HepG2 (cell line): ENCODE measurements around the gene GRM5. TPM values are rescaled to one million over a fixed set of nuclear protein-coding genes. Genes with fewer than 3 reads are reported as not detected.

Experiments
- ATAC-seq: fragments of 200-7000 bp; cut with Tn5 transposase; 3 replicates; pipeline ENCODE4 v1.9.1; 2020; ENCODE audit warnings: mild to moderate bottlenecking, moderate library complexity
- BruUV-seq: library from RNA; stranded (reverse); fragments of 400-500 nt; replicated peaks from 2 replicates; lab custom pipeline; 2021; lab: Mats Ljungman, UMichigan
- CTCF ChIA-PET: fragments of 300-600 bp; formaldehyde crosslinking; extraction: SDS; loops from one replicate; lab custom pipeline; 2021; ENCODE audit warnings: low total read pairs, inconsistent platforms, low intra/inter-chr PET ratio; lab: Yijun Ruan, JAX
- POLR2A ChIA-PET: fragments of 350-600 bp; sonication (Branson Sonifier 250); formaldehyde crosslinking; loops from one replicate; lab custom pipeline; 2020; ENCODE audit warnings: antibody characterized with exemption, inconsistent platforms; lab: Yijun Ruan, JAX
- DNase-seq: peaks from one replicate; pipeline ENCODE4 v3.0.0-alpha.2; 2015; ENCODE audit warnings: low spot score
- FAIRE-seq: peaks from 3 replicates; lab custom pipeline; 2011; peaks lifted over from hg19 to GRCh38; lab: Jason Lieb, UNC
- H2AFZ ChIP-seq: one replicate; pipeline ENCODE4 v1.6.1; 2011; ENCODE audit warnings: low read length, inconsistent platforms
- H3K27ac ChIP-seq: fragments of 300-600 bp; 3 replicates; pipeline ENCODE4 v1.8.0; 2011; ENCODE audit warnings: mixed run types, mild to moderate bottlenecking, mixed read lengths, low read length, inconsistent platforms; ENCODE audit not compliant: insufficient read depth; ENCODE audit errors: extremely low read length
- H3K27me3 ChIP-seq, 2 experiments: fragments of 200-600 bp in 1 of 2; 2 replicates in 1 of 2; 3 replicates in 1 of 2; pipeline versions ENCODE4 v1.6.0 to v1.8.0; 2011; ENCODE audit warnings: low read length in 2 of 2, mild to moderate bottlenecking in 2 of 2, moderate library complexity in 2 of 2, inconsistent platforms in 1 of 2; ENCODE audit not compliant: insufficient read depth in 2 of 2, control insufficient read depth in 1 of 2
- H3K36me3 ChIP-seq, 2 experiments: fragments of 200-600 bp in 1 of 2; replicated peaks in 1 of 2; 2 replicates in 1 of 2; 3 replicates in 1 of 2; pipeline versions ENCODE4 v1.5.1 to v1.8.0; 2011; ENCODE audit warnings: low read length in 2 of 2, inconsistent platforms in 1 of 2; ENCODE audit not compliant: insufficient read depth in 2 of 2, control insufficient read depth in 1 of 2
- H3K4me1 ChIP-seq: 2 replicates; pipeline ENCODE4 v1.5.1; 2012; ENCODE audit warnings: low read length, inconsistent platforms; ENCODE audit not compliant: insufficient read depth
- H3K4me2 ChIP-seq: 2 replicates; pipeline ENCODE4 v1.6.0; 2011; ENCODE audit warnings: low read depth, low read length, inconsistent platforms
- H3K4me3 ChIP-seq, 3 experiments: fragments of 200-600 bp in 1 of 3; sonication (generic), shearing (Covaris generic) in 1 of 3; replicated peaks in 1 of 3; 2 replicates each; pipeline ENCODE4 v1.5.1; 2011 to 2016; ENCODE audit warnings: low read length in 3 of 3, inconsistent platforms in 2 of 3, low read depth in 2 of 3, mild to moderate bottlenecking in 2 of 3, control low read depth in 1 of 3, mixed read lengths in 1 of 3; ENCODE audit not compliant: insufficient read depth in 1 of 3
- H3K79me2 ChIP-seq: one replicate; pipeline ENCODE4 v1.6.1; 2011; ENCODE audit warnings: low read length, inconsistent platforms; ENCODE audit not compliant: insufficient read depth
- H3K9ac ChIP-seq: 2 replicates; pipeline ENCODE4 v1.6.0; 2011; ENCODE audit warnings: mild to moderate bottlenecking, low read depth, low read length, inconsistent platforms; ENCODE audit not compliant: insufficient read depth
- H3K9me3 ChIP-seq: 2 replicates; pipeline ENCODE4 v1.5.1; 2012; ENCODE audit warnings: mild to moderate bottlenecking, low read length
- H4K20me1 ChIP-seq: 2 replicates; pipeline ENCODE4 v1.6.0; 2011; ENCODE audit warnings: inconsistent platforms, mild to moderate bottlenecking, low read length, moderate library complexity; ENCODE audit not compliant: insufficient read depth
- AKNA ChIP-seq: sonication (generic); formaldehyde crosslinking; IDR thresholded peaks from 2 replicates; pipeline ENCODE4 v1.4.0; 2020; ENCODE audit warnings: missing genetic modification reagents, borderline replicate concordance
- ATF7 ChIP-seq, 2 experiments: fragments of 450-650 bp in 1 of 2; sonication (generic) in 1 of 2; formaldehyde crosslinking in 1 of 2; IDR thresholded peaks; 2 replicates each; pipeline versions ENCODE4 v1.4.0 to v1.6.1; 2016 to 2020; ENCODE audit warnings: antibody characterized with exemption in 1 of 2, mild to moderate bottlenecking in 1 of 2, missing genetic modification reagents in 1 of 2
- BORCS8-MEF2B ChIP-seq: sonication (generic); formaldehyde crosslinking; IDR thresholded peaks from 2 replicates; pipeline ENCODE4 v1.8.0; 2022; ENCODE audit warnings: mild to moderate bottlenecking, missing genetic modification reagents
- GABPA ChIP-seq, 2 experiments: IDR thresholded peaks; 2 replicates each; pipeline ENCODE4 v1.6.1; 2011 to 2016; ENCODE audit warnings: low read depth in 2 of 2, low read length in 1 of 2, missing biosample characterization in 1 of 2, missing genetic modification characterization in 1 of 2
- HCFC1 ChIP-seq: fragments of 150-350 bp; IDR thresholded peaks from 2 replicates; pipeline ENCODE4 v1.6.1; 2014; ENCODE audit warnings: low read depth, low read length
- HMGA1 ChIP-seq: sonication (generic); formaldehyde crosslinking; conservative IDR thresholded peaks from 2 replicates; pipeline ENCODE4 v1.4.0; 2020; ENCODE audit warnings: missing genetic modification reagents
- HOMEZ ChIP-seq: IDR thresholded peaks from 2 replicates; pipeline ENCODE4 v1.6.1; 2016; ENCODE audit warnings: low read depth
- JUN ChIP-seq: sonication (generic); formaldehyde crosslinking; IDR thresholded peaks from 2 replicates; pipeline ENCODE4 v1.4.0; 2020; ENCODE audit warnings: mild to moderate bottlenecking, missing genetic modification reagents
- KMT2B ChIP-seq: IDR thresholded peaks from 2 replicates; pipeline ENCODE4 v1.6.1; 2016; ENCODE audit warnings: missing genetic modification reagents, missing compliant biosample characterization
- NFIC ChIP-seq: IDR thresholded peaks from 2 replicates; pipeline ENCODE4 v1.6.1; 2012; ENCODE audit warnings: mild to moderate bottlenecking, low read length, inconsistent platforms
- RORA ChIP-seq: sonication (generic); formaldehyde crosslinking; IDR thresholded peaks from 2 replicates; pipeline ENCODE4 v1.5.0; 2020; ENCODE audit warnings: mild to moderate bottlenecking, missing genetic modification reagents, moderate library complexity
- SMARCC2 ChIP-seq: fragments of 450-650 bp; IDR thresholded peaks from 2 replicates; pipeline ENCODE4 v1.6.1; 2017; ENCODE audit warnings: antibody characterized with exemption, mild to moderate bottlenecking
- TCF7L2 ChIP-seq: IDR thresholded peaks from 2 replicates; pipeline ENCODE4 v1.6.1; 2011; ENCODE audit warnings: mild to moderate bottlenecking, low read depth, low read length, moderate library complexity
- ZNF17 ChIP-seq: sonication (generic); formaldehyde crosslinking; IDR thresholded peaks from 2 replicates; pipeline ENCODE4 v1.5.0; 2020; ENCODE audit warnings: mild to moderate bottlenecking, missing genetic modification reagents
- ZNF207 ChIP-seq: fragments of 450-650 bp; IDR thresholded peaks from 2 replicates; pipeline ENCODE4 v1.6.1; 2016; ENCODE audit warnings: antibody characterized with exemption, borderline replicate concordance
- ZNF232 ChIP-seq: sonication (generic); formaldehyde crosslinking; IDR thresholded peaks from 2 replicates; pipeline ENCODE4 v1.4.0; 2020; ENCODE audit warnings: missing genetic modification reagents, borderline replicate concordance
- ZNF335 ChIP-seq: sonication (generic); formaldehyde crosslinking; IDR thresholded peaks from 2 replicates; pipeline ENCODE4 v1.4.0; 2020; ENCODE audit warnings: missing genetic modification reagents
- ZNF7 ChIP-seq: IDR thresholded peaks from 2 replicates; pipeline ENCODE4 v1.6.1; 2016; ENCODE audit warnings: missing biosample characterization, missing genetic modification reagents
- ZNF749 ChIP-seq: sonication (generic); formaldehyde crosslinking; IDR thresholded peaks from 2 replicates; pipeline ENCODE4 v1.8.0; 2022; ENCODE audit warnings: mild to moderate bottlenecking, missing genetic modification reagents, moderate library complexity, borderline replicate concordance
- WGBS: methylation state at CpG from one replicate; pipeline ENCODE4 v1.1.6; 2017; ENCODE audit warnings: low lambda C conversion rate; 5-methylcytosine and 5-hydroxymethylcytosine counted together
- in situ Hi-C: cut with HindIII; loops from 2 replicates; pipeline ENCODE4 v1.10.0; 2017; ENCODE audit warnings: low pct_unique_long_range_greater_than_20kb; ENCODE audit not compliant: extremely low pct_ligation_motif_present
- intact Hi-C: fragments of 100-400 bp; cut with micrococcal nuclease; formaldehyde crosslinking; loops from one replicate; pipeline ENCODE4 v1.10.0; 2022; ENCODE audit not compliant: unreplicated experiment
- polyA plus RNA-seq, 8 experiments: library from polyadenylated mRNA; depleted of rRNA in 3 of 8; stranded (reverse) in 7 of 8; unstranded in 1 of 8; fragments of >200 nt; fragmentation: Illumina TruSeq in 4 of 8; extraction: Trizol in 4 of 8; gene quantifications; 2 replicates each; pipeline versions ENCODE4 v1.2.1 to v1.2.3, GENCODE V29; 2011 to 2016; ENCODE audit warnings: low read depth in 4 of 8, missing spikeins in 1 of 8, mixed read lengths in 1 of 8; ENCODE audit not compliant: insufficient read depth in 1 of 8
- total RNA-seq, 5 experiments: library from RNA; depleted of rRNA; stranded (reverse); fragments of >200 nt; fragmentation: Illumina TruSeq; extraction: Trizol; gene quantifications; 2 replicates each; pipeline ENCODE4 v1.2.3, GENCODE V29; 2016; ENCODE audit warnings: low read depth in 1 of 5

The GRM5 gene
- total and polyA plus RNA-seq, 2 of the 13 experiments (the other 11 are each of a cell fraction or from before 2014, with no cell fraction given), result not detected

- TF ChIP-seq SMARCC2 (no peak), JUN (CRISPR knock-in tag) (no peak)
Observed at GRCh38 chr11:88480223-88480622, 585.6 kb downstream of the GRM5 start (continued).

- TF ChIP-seq GABPA (IDR thresholded peaks at IDR 0.05; ENCODE audit: low read depth, low read length) (no peak), GABPA (CRISPR knock-in tag; IDR thresholded peaks at IDR 0.05; ENCODE audit: low read depth) (no peak), ZNF7 (CRISPR knock-in tag) (no peak), KMT2B (no peak), HMGA1 (CRISPR knock-in tag) (no peak), RORA (no peak), NFIC (no peak), ZNF335 (CRISPR knock-in tag) (no peak), ZNF749 (CRISPR knock-in tag) (no peak), ZNF232 (CRISPR knock-in tag) (no peak), HCFC1 (no peak), ZNF207 (no peak), ATF7 (IDR thresholded peaks at IDR 0.05) (no peak), ATF7 (CRISPR knock-in tag; IDR thresholded peaks at IDR 0.05) (no peak), HOMEZ (no peak), TCF7L2 (no peak), AKNA (CRISPR knock-in tag) (no peak), ZNF17 (CRISPR knock-in tag) (no peak), BORCS8-MEF2B (no peak)
- TF ChIP-seq, all 625 proteins: peak for 0
- H3K4me2 ChIP-seq, result no peak overlapping the region
- ATAC-seq, result no peak
- H3K36me3 ChIP-seq, result no peaks in the 10 kb centered on the region
- no peaks in the 10 kb centered on the region for H3K4me1 ChIP-seq
- no peaks in the 10 kb centered on the region for H3K79me2 ChIP-seq
- no peaks in the 10 kb centered on the region for H4K20me1 ChIP-seq
- FAIRE-seq, result no peak
- H2AFZ ChIP-seq, result no peak overlapping the region
- H3K27ac ChIP-seq, result no peak overlapping the region
- H3K9me3 ChIP-seq, result no peaks in the 10 kb centered on the region
- intact Hi-C loops, result no loop called here
- BruUV-seq, result no TSS peak
- WGBS, result 3% methylated on average over 4 of the region's 4 CpGs
- in situ Hi-C loops, result no loop called here
- CTCF ChIA-PET, result no interaction called here
- POLR2A ChIA-PET, result no interaction called here
- no peak overlapping the region for H3K4me3 ChIP-seq
- no peaks in the 10 kb centered on the region for H3K27me3 ChIP-seq
- H3K9ac ChIP-seq, result no peak overlapping the region
- no peak for DNase-seq
Observed at GRCh38 chr11:88478136-88478815, 587.5 kb downstream of the GRM5 start.
